ENCODE measurements around the gene SLC6A15.

- TF ChIP-seq MAX (IDR thresholded peaks at IDR 0.05), result no peak
- TF ChIP-seq EZH2phosphoT487 (IDR thresholded peaks at IDR 0.05; ENCODE audit: borderline replicate concordance), result no peak
- no peak for TF ChIP-seq CTCF (IDR thresholded peaks at IDR 0.05 in 2 of 3, conservative IDR thresholded peaks at IDR 0.05 in 1 of 3; ENCODE audit: borderline replicate concordance in 1 of 3, insufficient read depth in 1 of 3, low read depth in 2 of 3, low read length in 2 of 3)
- no peak for TF ChIP-seq ZFX (IDR thresholded peaks at IDR 0.05)
- no peak for TF ChIP-seq POLR2AphosphoS5 (IDR thresholded peaks at IDR 0.05; ENCODE audit: low read depth, low read length)
- TF ChIP-seq POLR2A (IDR thresholded peaks at IDR 0.05; ENCODE audit: borderline replicate concordance, extremely low read depth, insufficient read depth, insufficient read length), result no peak
- no peak for TF ChIP-seq REST (IDR thresholded peaks at IDR 0.05; ENCODE audit: low read depth)
Measured at GRCh38 chr12:84891106-84891838, 21.3 kb downstream of the SLC6A15 start.

Data from HCT116 (cell line).